BLaER1 treated with 17β-estradiol and CSF1 and Interleukin-3, amounts not matched to agents 10 nM and 100 nM (cell line): Measurements from ENCODE around the gene KLF9.

Source experiments
- H3K27ac ChIP-seq, 11 experiments: shearing (Covaris generic); formaldehyde crosslinking; 2 replicates each; pipeline ENCODE4 v1.8.1; 2022
- H3K27me3 ChIP-seq, 11 experiments: shearing (Covaris generic); formaldehyde crosslinking; 2 replicates each; pipeline ENCODE4 v1.8.1; 2022
- H3K36me3 ChIP-seq, 11 experiments: shearing (Covaris generic); formaldehyde crosslinking; 2 replicates each; pipeline ENCODE4 v1.8.1; 2022
- H3K4me1 ChIP-seq, 10 experiments: shearing (Covaris generic); formaldehyde crosslinking; 2 replicates each; pipeline ENCODE4 v1.8.1; 2022
- H3K4me2 ChIP-seq, 11 experiments: shearing (Covaris generic); formaldehyde crosslinking; 2 replicates each; pipeline ENCODE4 v1.8.1; 2022
- H3K4me3 ChIP-seq, 10 experiments: shearing (Covaris generic); formaldehyde crosslinking; 2 replicates each; pipeline ENCODE4 v1.8.1; 2022
- H3K9ac ChIP-seq, 11 experiments: shearing (Covaris generic); formaldehyde crosslinking; 2 replicates each; pipeline ENCODE4 v1.8.1; 2022
- H3K9me3 ChIP-seq, 11 experiments: shearing (Covaris generic); formaldehyde crosslinking; replicated peaks in 1 of 11; 2 replicates each; pipeline ENCODE4 v1.8.1; 2022
- H4K20me1 ChIP-seq, 11 experiments: shearing (Covaris generic); formaldehyde crosslinking; 2 replicates each; pipeline ENCODE4 v1.8.1; 2022
- Cebpa-rat ChIP-seq, 11 experiments: shearing (Covaris generic); IDR thresholded peaks; 2 replicates each; pipeline ENCODE4 v1.8.1; 2022

KLF9 gene

GRCh38 chr9:70427161-70427945 lies 12.9 kb upstream of the KLF9 start:
- peaks cover 0 to 17% (median 5%) of the 10 kb centered on the region in 10 experiments; a peak in 16 of 20 replicates for H3K4me1 ChIP-seq
- H3K9me3 ChIP-seq: peaks cover 4 to 16% (median 9%) of the 10 kb centered on the region in 11 experiments; a peak in 13 of 22 replicates
- no peaks in the 10 kb centered on the region for H4K20me1 ChIP-seq

GRCh38 chr9:70425192-70425591 lies 10.7 kb upstream of the KLF9 start:
- Histone ChIP-seq H3K4me3 (no peak overlapping the region), H3K27ac (no peak overlapping the region), H3K4me2 (no peak overlapping the region), H3K4me1 (peaks cover 20 to 38% (median 26%) of the 10 kb centered on the region in 10 experiments), H3K9me3 (no peaks in the 10 kb centered on the region), H3K36me3 (no peaks in the 10 kb centered on the region), H4K20me1 (no peaks in the 10 kb centered on the region), H3K27me3 (no peaks in the 10 kb centered on the region), H3K9ac (no peak overlapping the region)
- TF ChIP-seq Cebpa-rat (IDR thresholded peaks at IDR 0.05): no peak

More at GRCh38 chr9:70427161-70427945, 12.9 kb upstream of the KLF9 start:
- no peak overlapping the region for H3K4me2 ChIP-seq
- H3K4me3 ChIP-seq: no peak overlapping the region
- H3K27ac ChIP-seq: no peak overlapping the region
- H3K36me3 ChIP-seq: no peaks in the 10 kb centered on the region
- H3K9ac ChIP-seq: no peak overlapping the region
- no peak for TF ChIP-seq Cebpa-rat (IDR thresholded peaks at IDR 0.05)
- no peaks in the 10 kb centered on the region for H3K27me3 ChIP-seq

DNA sequence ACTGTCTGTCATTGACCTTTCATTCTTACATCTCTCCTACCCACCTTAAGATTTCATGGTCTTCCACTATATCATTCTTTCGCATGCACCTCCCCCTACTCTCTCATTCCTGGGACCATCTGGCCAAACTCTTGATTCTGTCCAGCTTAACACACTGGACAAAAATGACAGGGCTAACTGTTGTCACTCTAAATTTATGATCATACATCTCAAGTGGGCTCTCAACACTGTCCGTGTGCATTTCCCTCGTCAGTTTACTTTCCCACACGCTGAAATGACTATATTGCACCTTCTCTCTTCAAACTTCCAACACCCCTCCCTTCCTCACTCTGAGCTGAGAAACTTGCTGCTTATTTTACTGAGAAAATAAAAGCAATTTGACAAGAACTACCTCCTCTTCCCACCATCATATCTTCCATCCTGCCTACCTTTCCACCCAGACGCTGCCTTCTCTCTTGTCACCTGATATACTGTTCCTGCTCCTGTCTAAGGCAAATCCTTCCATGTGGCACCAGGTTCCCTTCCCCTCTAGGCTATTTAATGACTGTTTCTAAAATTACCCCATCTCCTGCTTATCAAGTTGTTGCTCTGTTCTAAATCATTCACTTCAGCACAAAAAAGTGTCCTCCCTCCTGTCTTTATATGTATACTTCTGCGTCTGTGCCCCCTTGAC lies 8.1 kb upstream of the KLF9 start:
- H3K4me1 ChIP-seq: peaks cover 32 to 49% (median 38%) of the 10 kb centered on the region in 10 experiments
- no peaks in the 10 kb centered on the region for H3K9me3 ChIP-seq
- TF ChIP-seq Cebpa-rat (IDR thresholded peaks at IDR 0.05): no peak
- peak overlapping the region in 1 of 11 experiments; percentile 4; a peak in 1 of 22 replicates for H3K9ac ChIP-seq
- no peaks in the 10 kb centered on the region for H3K27me3 ChIP-seq
- no peaks in the 10 kb centered on the region for H4K20me1 ChIP-seq
- peak overlapping the region; percentile 87 to 96 (median 93); a peak in 19 of 22 replicates for H3K4me2 ChIP-seq
- no peak overlapping the region for H3K4me3 ChIP-seq
- H3K27ac ChIP-seq: peak overlapping the region in 8 of 11 experiments; percentile 95 to 100 (median 99); a peak in 8 of 22 replicates
- H3K36me3 ChIP-seq: no peaks in the 10 kb centered on the region

DNA sequence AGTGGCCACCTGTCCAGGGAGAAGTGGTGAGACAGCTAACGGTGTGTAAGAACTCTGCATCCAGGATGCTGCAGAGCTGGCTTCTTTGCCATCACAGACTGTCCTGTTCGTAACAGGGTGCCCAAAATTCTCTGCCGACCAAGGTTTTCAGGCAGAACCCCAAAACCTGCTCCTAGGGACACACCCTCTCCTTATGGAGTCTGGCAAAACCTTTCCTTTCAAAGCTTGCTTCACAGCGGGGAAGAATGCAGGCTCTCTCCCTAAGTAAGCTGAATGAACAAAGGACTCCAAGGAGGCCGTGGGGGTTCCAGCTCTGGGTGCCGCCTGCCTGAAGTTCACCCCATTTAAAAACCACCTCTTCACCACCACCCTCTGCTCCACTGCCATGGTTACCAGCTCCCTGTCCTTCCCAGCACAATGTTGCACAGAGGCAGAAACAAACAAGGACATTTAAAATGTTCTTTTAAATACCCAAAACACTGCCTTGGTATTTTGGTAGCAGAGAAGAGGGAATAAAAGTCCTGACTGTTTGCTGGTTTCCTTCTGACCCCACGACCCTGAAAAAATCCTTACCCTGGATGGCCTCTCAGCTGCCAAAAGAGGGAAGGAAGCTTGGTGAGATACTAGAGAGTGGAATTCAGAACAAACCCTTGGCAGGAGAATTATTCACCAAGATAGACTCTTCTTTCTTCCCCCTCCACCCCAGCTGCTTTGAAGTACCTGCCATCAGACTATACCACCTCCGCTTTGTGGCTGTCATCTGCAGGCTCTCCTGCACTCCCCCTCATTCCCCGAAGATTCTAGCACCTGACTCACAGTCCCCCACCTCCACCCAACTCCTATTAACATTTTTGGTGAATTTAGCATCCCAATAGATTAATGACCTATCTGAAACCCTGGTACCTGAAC lies 7.1 kb upstream of the KLF9 start:
- Histone ChIP-seq H3K9ac (peak overlapping the region; percentile 92 to 99 (median 96)), H4K20me1 (no peaks in the 10 kb centered on the region), H3K27ac (peak overlapping the region; percentile 95 to 100 (median 99)), H3K4me2 (peak overlapping the region; percentile 87 to 96 (median 93)), H3K27me3 (no peaks in the 10 kb centered on the region), H3K4me3 (peak overlapping the region; percentile 49 to 71 (median 60); a peak in 18 of 20 replicates), H3K9me3 (no peaks in the 10 kb centered on the region), H3K36me3 (no peaks in the 10 kb centered on the region), H3K4me1 (peaks cover 35 to 56% (median 42%) of the 10 kb centered on the region in 10 experiments)
- no peak for TF ChIP-seq Cebpa-rat (IDR thresholded peaks at IDR 0.05)

DNA sequence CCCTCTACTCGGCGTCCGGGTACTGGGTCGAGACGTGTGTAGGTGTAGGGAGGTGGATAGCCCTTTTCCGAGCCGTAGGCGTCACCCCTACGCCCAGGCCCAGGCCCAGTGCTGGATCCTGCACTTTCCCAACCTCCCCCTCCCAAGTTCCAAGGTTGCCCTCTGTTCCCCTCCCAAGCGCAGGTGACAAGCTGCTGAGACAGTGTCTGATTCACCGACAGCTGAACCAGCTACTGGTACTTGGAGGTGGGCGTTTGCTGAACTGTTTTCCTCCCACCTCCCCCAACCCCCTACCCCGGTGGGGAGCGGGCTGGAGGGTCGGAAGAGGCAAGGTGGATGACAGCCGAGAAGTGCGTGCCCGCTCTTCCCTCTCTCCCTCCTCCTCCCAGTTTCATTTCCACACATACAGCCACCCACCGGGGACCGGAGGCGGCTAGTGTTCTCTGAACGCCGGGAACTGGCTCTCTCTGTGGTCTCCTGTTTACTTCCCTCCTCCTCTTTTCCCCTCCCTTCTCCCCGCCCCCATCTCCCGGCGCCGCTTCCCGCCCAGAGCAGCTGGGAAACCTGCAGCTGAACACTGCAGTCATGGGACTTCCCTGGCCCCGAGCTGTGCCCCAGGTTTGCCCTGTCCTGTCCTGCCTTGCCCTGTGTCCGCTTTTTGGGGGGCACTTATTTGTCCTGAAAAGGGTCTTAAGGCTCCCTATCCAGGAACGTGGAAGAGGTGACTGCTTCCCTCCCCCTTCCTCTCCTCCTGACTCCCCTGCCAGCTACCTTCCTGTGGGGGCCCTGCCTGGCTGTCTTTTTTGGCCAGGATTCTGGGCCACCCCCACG lies 6.2 kb upstream of the KLF9 start:
- Histone ChIP-seq H3K4me3 (peak overlapping the region; percentile 49 to 71 (median 60)), H3K4me2 (peak overlapping the region; percentile 87 to 96 (median 93)), H3K36me3 (no peaks in the 10 kb centered on the region), H3K4me1 (peaks cover 35 to 63% (median 42%) of the 10 kb centered on the region in 10 experiments), H3K9me3 (no peaks in the 10 kb centered on the region), H3K27ac (peak overlapping the region; percentile 95 to 100 (median 99)), H3K9ac (peak overlapping the region; percentile 92 to 99 (median 96)), H4K20me1 (no peaks in the 10 kb centered on the region), H3K27me3 (no peaks in the 10 kb centered on the region)
- TF ChIP-seq Cebpa-rat (IDR thresholded peaks at IDR 0.05): no peak

DNA sequence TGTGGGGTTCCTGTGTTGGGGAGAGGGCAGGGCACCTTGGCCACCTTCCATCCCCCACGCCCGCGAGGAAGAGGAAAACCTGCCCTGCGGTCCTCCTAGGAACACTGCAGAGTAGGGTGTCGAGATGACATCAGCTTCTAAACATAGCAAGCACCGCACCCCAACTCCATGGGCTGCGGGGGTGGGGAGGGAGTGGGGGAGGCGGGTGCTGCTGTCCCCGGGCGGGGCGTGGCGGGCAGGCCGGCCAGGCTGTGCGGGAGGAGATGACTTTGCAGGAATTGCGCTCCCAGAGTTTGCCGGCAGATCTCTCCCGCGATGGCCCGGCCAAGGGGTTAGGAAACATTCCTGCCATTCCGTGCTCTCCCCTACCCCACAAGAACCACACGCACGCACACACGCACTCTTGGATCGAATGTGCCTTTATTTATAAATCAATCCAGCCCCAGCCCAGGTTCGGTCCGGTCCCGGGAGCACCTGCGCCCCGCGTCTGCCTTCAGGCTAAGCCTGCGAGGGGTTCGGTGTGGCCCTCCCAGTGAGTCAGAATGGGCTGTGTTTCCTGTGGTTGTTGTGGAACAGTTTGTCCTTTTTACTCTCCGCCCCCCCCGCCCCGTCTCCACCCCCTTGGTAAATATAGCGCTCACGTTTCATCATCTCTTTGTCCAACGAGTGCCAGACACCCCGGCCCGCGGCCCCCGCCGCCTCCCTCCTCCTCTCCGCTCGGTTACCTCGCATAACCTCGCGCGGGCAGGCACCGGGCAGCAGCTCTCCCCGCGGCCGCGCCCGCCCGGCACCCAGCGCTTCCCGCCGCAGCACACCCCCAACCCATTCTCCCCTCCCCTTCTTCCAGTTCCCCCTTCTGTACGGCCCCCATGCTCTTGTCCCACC lies 5.3 kb upstream of the KLF9 start:
- Histone ChIP-seq H3K4me2 (peak overlapping the region; percentile 87 to 96 (median 93)), H3K4me1 (peaks cover 41 to 71% (median 49%) of the 10 kb centered on the region in 10 experiments), H3K27me3 (no peaks in the 10 kb centered on the region), H3K4me3 (peak overlapping the region; percentile 49 to 71 (median 60)), H3K36me3 (no peaks in the 10 kb centered on the region), H3K9ac (peak overlapping the region; percentile 92 to 99 (median 96)), H4K20me1 (no peaks in the 10 kb centered on the region), H3K9me3 (no peaks in the 10 kb centered on the region), H3K27ac (peak overlapping the region; percentile 95 to 100 (median 99))
- peak in 4 of 11 experiments; percentile 14 to 65 (median 30); a peak in 4 of 22 replicates for TF ChIP-seq Cebpa-rat (IDR thresholded peaks at IDR 0.05)

DNA sequence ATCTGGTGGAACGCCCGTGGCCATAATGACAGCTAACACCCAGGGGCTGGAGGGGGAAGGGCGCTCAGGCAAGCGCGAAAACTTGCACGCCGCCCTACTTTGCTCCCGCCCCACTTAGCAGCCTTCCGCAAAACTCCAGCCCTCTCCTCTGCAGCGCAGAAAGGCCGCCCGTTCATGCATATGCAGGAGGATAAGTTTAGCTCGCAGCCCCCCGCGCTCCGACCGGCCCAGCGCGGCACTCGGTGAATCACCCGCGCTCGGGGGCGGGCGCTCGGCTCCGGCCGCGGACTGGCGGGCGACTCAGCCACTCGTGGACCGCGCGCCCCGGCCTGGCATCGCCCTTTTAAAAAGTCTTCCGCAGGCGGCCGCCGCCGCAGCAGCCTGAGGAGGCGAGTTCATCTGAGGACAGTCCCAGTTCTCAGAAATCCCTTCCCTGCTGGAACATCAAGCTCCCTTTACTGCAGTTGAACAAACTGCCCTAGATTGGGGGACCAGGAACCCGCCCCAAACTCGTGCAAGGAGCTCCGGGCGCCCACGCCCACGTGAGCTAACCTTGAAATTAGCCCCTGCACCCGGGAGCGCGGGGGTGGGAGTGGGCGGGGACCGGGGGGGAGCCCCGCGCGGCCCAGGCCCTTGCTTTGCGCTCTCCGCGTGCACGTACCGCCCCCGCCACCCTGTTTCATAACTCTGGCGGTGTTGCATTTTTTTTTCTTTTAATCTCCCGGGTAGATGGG lies 4.5 kb upstream of the KLF9 start:
- no peaks in the 10 kb centered on the region for H3K9me3 ChIP-seq
- H3K36me3 ChIP-seq: no peaks in the 10 kb centered on the region
- peaks cover 46 to 75% (median 54%) of the 10 kb centered on the region in 10 experiments for H3K4me1 ChIP-seq
- no peaks in the 10 kb centered on the region for H3K27me3 ChIP-seq
- TF ChIP-seq Cebpa-rat (IDR thresholded peaks at IDR 0.05): peak in 7 of 11 experiments; percentile 9 to 87 (median 33); a peak in 4 of 22 replicates
- H3K4me3 ChIP-seq: peak overlapping the region; percentile 49 to 71 (median 60)
- H3K9ac ChIP-seq: peak overlapping the region; percentile 92 to 99 (median 96)
- peak overlapping the region; percentile 79 to 97 (median 93) for H3K4me2 ChIP-seq
- H3K27ac ChIP-seq: peak overlapping the region; percentile 95 to 100 (median 99)
- no peaks in the 10 kb centered on the region for H4K20me1 ChIP-seq
